GM19238 (cell line): ENCODE results near the gene ACOT6.
"Not testable (repeated sequence)": the region's sequence is repeated elsewhere in the genome, so short reads cannot be mapped to it uniquely, and the experiment has no call there.

ENCODE experiments used
- DNase-seq: peaks from one replicate; pipeline ENCODE4 v3.0.0; 2011; ENCODE audit warnings: low spot score; ENCODE audit not compliant: insufficient read length

The ACOT6 gene

GRCh38 chr14:73612339-73613045 lies at the start of gene ACOT6:
TSS of gene ACOT6 (plus strand) at chr14:73612517. CDS start at chr14:73612572, 55 bp downstream.
- peak; percentile 49 for DNase-seq

- DNase-seq, result not testable (repeated sequence)
Observed at GRCh38 chr14:73562696-73563095, 49.6 kb upstream of the ACOT6 start.

GRCh38 chr14:73566431-73566830 lies 45.9 kb upstream of the ACOT6 start:
- DNase-seq, result not testable (repeated sequence)

- DNase-seq, result not testable (repeated sequence)
Observed at GRCh38 chr14:73566935-73567334, 45.4 kb upstream of the ACOT6 start.

- no peak for DNase-seq
Observed at GRCh38 chr14:73567358-73567757, 45.0 kb upstream of the ACOT6 start.

- DNase-seq, result no peak
Observed at GRCh38 chr14:73567951-73568885, 44.1 kb upstream of the ACOT6 start.

GRCh38 chr14:73568886-73569184 lies 43.5 kb upstream of the ACOT6 start:
- DNase-seq, result not testable (repeated sequence)

GRCh38 chr14:73569185-73569958 lies 42.9 kb upstream of the ACOT6 start, which contains the start of gene ACOT2:
TSS of gene ACOT2 (plus strand) at chr14:73569213. CDS start at chr14:73569241, 28 bp downstream.
- peak; percentile 70 for DNase-seq

GRCh38 chr14:73570913-73571312 lies 41.4 kb upstream of the ACOT6 start:
- not testable (repeated sequence) for DNase-seq

- DNase-seq, result not testable (repeated sequence)
Observed at GRCh38 chr14:73573034-73573433, 39.3 kb upstream of the ACOT6 start.

GRCh38 chr14:73573740-73574139 lies 38.6 kb upstream of the ACOT6 start:
- not testable (repeated sequence) for DNase-seq

GRCh38 chr14:73574251-73574650 lies 38.1 kb upstream of the ACOT6 start:
- not testable (repeated sequence) for DNase-seq

GRCh38 chr14:73576391-73576790 lies 35.9 kb upstream of the ACOT6 start:
- no peak for DNase-seq

GRCh38 chr14:73577214-73577613 lies 35.1 kb upstream of the ACOT6 start:
- DNase-seq, result not testable (repeated sequence)

GRCh38 chr14:73582102-73582979 lies 30.0 kb upstream of the ACOT6 start:
- not testable (repeated sequence) for DNase-seq

- no peak for DNase-seq
Observed at GRCh38 chr14:73588695-73589094, 23.6 kb upstream of the ACOT6 start.

GRCh38 chr14:73589116-73589515 lies 23.2 kb upstream of the ACOT6 start:
- DNase-seq, result no peak

GRCh38 chr14:73590673-73591004 lies 21.7 kb upstream of the ACOT6 start:
- DNase-seq, result not testable (repeated sequence)

- DNase-seq, result peak; percentile 50
Observed at GRCh38 chr14:73591690-73592449, 20.4 kb upstream of the ACOT6 start, which contains the start of gene ACOT4. TSS of gene ACOT4 (plus strand) at chr14:73591873. CDS start at chr14:73591960, 87 bp downstream.

- no peak for DNase-seq
Observed at GRCh38 chr14:73594491-73594890, 17.8 kb upstream of the ACOT6 start.
